Suprapubic skin (tissue), 4 donors: ENCODE results near the gene AHNAK. TPM values are rescaled to one million over a fixed set of nuclear protein-coding genes. Genes with fewer than 3 reads are reported as not detected.
A peak's percentile ranks its signal among the peaks of the same experiment; 100 is the strongest.

ENCODE experiments used
- DNase-seq, 2 donors: peaks; one replicate each; pipeline ENCODE4 v3.0.0-alpha.2; 2019; ENCODE audit warnings: low spot score in 2 of 2
- H3K27ac ChIP-seq: fragments of 200-600 bp; sonication (generic); one replicate; pipeline ENCODE4 v1.5.1; 2019
- H3K27me3 ChIP-seq: fragments of 200-600 bp; sonication (generic); one replicate; pipeline ENCODE4 v1.5.1; 2019
- H3K36me3 ChIP-seq: fragments of 200-600 bp; sonication (generic); one replicate; pipeline ENCODE4 v1.5.1; 2019
- H3K4me1 ChIP-seq: fragments of 200-600 bp; sonication (generic); one replicate; pipeline ENCODE4 v1.5.1; 2019
- H3K4me3 ChIP-seq: fragments of 200-600 bp; sonication (generic); one replicate; pipeline ENCODE4 v1.5.1; 2019; ENCODE audit warnings: mild to moderate bottlenecking
- H3K9me3 ChIP-seq: fragments of 200-600 bp; sonication (generic); one replicate; pipeline ENCODE4 v1.5.1; 2019
- CTCF ChIP-seq, 2 donors: fragments of 200-600 bp in 1 of 2; fragments of 450-650 bp in 1 of 2; sonication (generic) in 1 of 2; IDR thresholded peaks; one replicate each; pipeline ENCODE4 v1.5.1; 2016 to 2019; ENCODE audit warnings: antibody characterized with exemption in 2 of 2, mild to moderate bottlenecking in 1 of 2, moderate library complexity in 1 of 2
- EP300 ChIP-seq: sonication (generic); formaldehyde crosslinking; IDR thresholded peaks from one replicate; pipeline ENCODE4 v1.6.1; 2017; ENCODE audit warnings: antibody characterized with exemption
- POLR2A ChIP-seq, 2 donors: fragments of 450-650 bp; IDR thresholded peaks; one replicate each; pipeline ENCODE4 v1.6.1; 2017; ENCODE audit warnings: antibody characterized with exemption in 2 of 2, mild to moderate bottlenecking in 2 of 2, moderate library complexity in 2 of 2
- POLR2AphosphoS5 ChIP-seq, 3 donors: sonication (generic); formaldehyde crosslinking; IDR thresholded peaks; one replicate each; pipeline ENCODE4 v1.6.1; 2017; ENCODE audit warnings: antibody characterized with exemption in 3 of 3
- WGBS: methylation state at CpG from one replicate; pipeline ENCODE4 v1.1.5; 2018; 5-methylcytosine and 5-hydroxymethylcytosine counted together
- total RNA-seq, 4 donors: library from RNA; depleted of rRNA; stranded (reverse); fragments of >200 nt; gene quantifications; one replicate each; pipeline ENCODE4 v1.1.0, GENCODE V29; 2016

AHNAK gene
- total RNA-seq, 4 donors from 2014 or later = 1,174 to 1,475 (median 1,322) TPM

- H3K9me3 ChIP-seq = no peaks in the 10 kb centered on the region
- TF ChIP-seq EP300 (no peak), POLR2AphosphoS5 (IDR thresholded peaks at IDR 0.05) (no peak), CTCF (IDR thresholded peaks at IDR 0.05) (no peak), POLR2A (IDR thresholded peaks at IDR 0.05) (no peak)
- no peaks in the 10 kb centered on the region for H3K27me3 ChIP-seq
- H3K4me1 ChIP-seq = peaks cover 98% of the 10 kb centered on the region
- H3K27ac ChIP-seq = peak overlapping the region; percentile 39
- DNase-seq = no peak
- H3K36me3 ChIP-seq = no peaks in the 10 kb centered on the region
- 51% methylated on average over 12 of the region's 12 CpGs for WGBS
- H3K4me3 ChIP-seq = peak overlapping the region; percentile 35
These were observed 41.6 kb downstream of the AHNAK start for GRCh38 chr11:62505059-62505439.

- WGBS = 83% methylated on average over 15 of the region's 15 CpGs
- H3K36me3 ChIP-seq = no peaks in the 10 kb centered on the region
- no peak for DNase-seq
- no peaks in the 10 kb centered on the region for H3K27me3 ChIP-seq
- H3K4me1 ChIP-seq = peaks cover 98% of the 10 kb centered on the region
- TF ChIP-seq EP300 (no peak), POLR2AphosphoS5 (IDR thresholded peaks at IDR 0.05) (no peak), POLR2A (IDR thresholded peaks at IDR 0.05) (no peak), CTCF (IDR thresholded peaks at IDR 0.05) (no peak)
- H3K4me3 ChIP-seq = no peak overlapping the region
- H3K27ac ChIP-seq = no peak overlapping the region
- no peaks in the 10 kb centered on the region for H3K9me3 ChIP-seq
These were observed 42.2 kb downstream of the AHNAK start for GRCh38 chr11:62504158-62504973.

GRCh38 chr11:62502030-62502730 lies 44.4 kb downstream of the AHNAK start:
- no peaks in the 10 kb centered on the region for H3K9me3 ChIP-seq
- 34% methylated on average over 10 of the region's 10 CpGs for WGBS
- peak overlapping the region; percentile 85 for H3K27ac ChIP-seq
- no peak for DNase-seq
- no peak overlapping the region for H3K4me3 ChIP-seq
- H3K36me3 ChIP-seq = no peaks in the 10 kb centered on the region
- H3K4me1 ChIP-seq = peaks cover 95% of the 10 kb centered on the region
- TF ChIP-seq POLR2A (IDR thresholded peaks at IDR 0.05) (no peak), POLR2AphosphoS5 (IDR thresholded peaks at IDR 0.05) (no peak), EP300 (no peak), CTCF (IDR thresholded peaks at IDR 0.05) (no peak)
- no peaks in the 10 kb centered on the region for H3K27me3 ChIP-seq

- Histone ChIP-seq H3K27me3 (no peaks in the 10 kb centered on the region), H3K36me3 (no peaks in the 10 kb centered on the region), H3K4me3 (no peak overlapping the region), H3K9me3 (no peaks in the 10 kb centered on the region), H3K27ac (peak overlapping the region; percentile 85), H3K4me1 (peaks cover 92% of the 10 kb centered on the region)
- peak in 1 of 2 donors; percentile 85 for DNase-seq
- no peak for TF ChIP-seq EP300
- TF ChIP-seq POLR2AphosphoS5 (IDR thresholded peaks at IDR 0.05) = no peak
- no peak for TF ChIP-seq POLR2A (IDR thresholded peaks at IDR 0.05)
- no peak for TF ChIP-seq CTCF (IDR thresholded peaks at IDR 0.05)
- WGBS = 55% methylated on average over 11 of the region's 11 CpGs
These were observed 45.1 kb downstream of the AHNAK start for GRCh38 chr11:62501432-62501891.

GRCh38 chr11:62500650-62501030 lies 46.0 kb downstream of the AHNAK start:
- peaks cover 84% of the 10 kb centered on the region for H3K4me1 ChIP-seq
- H3K27ac ChIP-seq = peak overlapping the region; percentile 85
- 68% methylated on average over 3 of the region's 3 CpGs for WGBS
- no peaks in the 10 kb centered on the region for H3K36me3 ChIP-seq
- DNase-seq = no peak
- no peak overlapping the region for H3K4me3 ChIP-seq
- no peak for TF ChIP-seq CTCF (IDR thresholded peaks at IDR 0.05)
- no peak for TF ChIP-seq POLR2A (IDR thresholded peaks at IDR 0.05)
- TF ChIP-seq EP300 = no peak
- TF ChIP-seq POLR2AphosphoS5 (IDR thresholded peaks at IDR 0.05) = no peak
- H3K27me3 ChIP-seq = no peaks in the 10 kb centered on the region
- H3K9me3 ChIP-seq = no peaks in the 10 kb centered on the region
